Transverse colon (tissue), 4 donors: Measurements from ENCODE around the gene JAKMIP1.

Source experiments
- CTCF ChIP-seq, 5 experiments: fragments of 200-600 bp in 3 of 5; fragments of 450-650 bp in 2 of 5; sonication (generic) in 3 of 5; IDR thresholded peaks; 1 replicate in 2 of 5; 2 replicates in 3 of 5; pipeline ENCODE4 v1.5.1; 2016 to 2017; ENCODE audit warnings: antibody characterized with exemption in 5 of 5, inconsistent platforms in 3 of 5, mild to moderate bottlenecking in 2 of 5, moderate library complexity in 1 of 5
- EP300 ChIP-seq: sonication (generic); formaldehyde crosslinking; IDR thresholded peaks from one replicate; pipeline ENCODE4 v1.6.1; 2017; ENCODE audit warnings: antibody characterized with exemption, low read depth
- POLR2A ChIP-seq: fragments of 450-650 bp; IDR thresholded peaks from one replicate; pipeline ENCODE4 v1.6.1; 2016; ENCODE audit warnings: antibody characterized with exemption, mild to moderate bottlenecking, moderate library complexity
- POLR2AphosphoS5 ChIP-seq, 3 donors: sonication (generic); formaldehyde crosslinking; IDR thresholded peaks; one replicate each; pipeline ENCODE4 v1.6.1; 2016; ENCODE audit warnings: antibody characterized with exemption in 3 of 3

DNA sequence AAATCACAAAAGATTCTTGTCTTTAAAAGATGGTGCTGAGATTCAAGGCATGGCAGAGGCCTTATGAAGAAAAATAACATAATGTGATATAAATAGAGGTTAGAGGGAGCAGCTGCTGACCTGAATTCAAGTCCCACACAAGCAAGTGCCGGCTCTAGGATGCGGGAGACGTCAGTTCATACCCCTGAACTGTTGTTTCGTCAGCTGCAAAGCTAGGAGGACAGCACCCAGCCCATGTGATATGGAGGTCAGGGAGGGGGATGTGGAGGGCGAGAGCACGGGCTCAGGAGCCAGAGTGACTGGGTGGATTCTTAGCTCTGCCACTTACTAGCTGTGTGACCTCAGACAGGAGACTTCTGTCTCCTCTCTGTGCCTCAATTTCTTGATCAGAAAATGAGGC lies 77.9 kb downstream of the JAKMIP1 start:
- TF ChIP-seq CTCF (IDR thresholded peaks at IDR 0.05) (no peak), POLR2A (no peak), EP300 (no peak), POLR2AphosphoS5 (IDR thresholded peaks at IDR 0.05) (no peak)
